CD4-positive, alpha-beta T cell (primary cell): ENCODE measurements around the gene CCNI. TPM values are rescaled to one million over a fixed set of nuclear protein-coding genes. Genes with fewer than 3 reads are reported as not detected.

ENCODE experiments used
- ATAC-seq: fragments of 200-7000 bp; cut with Tn5 transposase; one replicate; pipeline ENCODE4 v1.10.0; 2022; ENCODE audit warnings: mild to moderate bottlenecking; ENCODE audit not compliant: poor library complexity
- CTCF ChIA-PET: fragments of 350-600 bp; sonication (Branson Sonifier 250); formaldehyde crosslinking; loops from one replicate; lab custom pipeline; 2021; ENCODE audit warnings: antibody characterized with exemption, inconsistent platforms; lab: Charles Lee
- POLR2A ChIA-PET: fragments of 350-600 bp; sonication (Branson Sonifier 250); formaldehyde crosslinking; loops from one replicate; lab custom pipeline; 2021; ENCODE audit warnings: antibody characterized with exemption, inconsistent platforms; lab: Charles Lee
- DNase-seq, 14 experiments: peaks; one replicate each; pipeline ENCODE4 v3.0.0-alpha.2; 2013 to 2020; ENCODE audit warnings: mixed read lengths in 2 of 14
- H3K27ac ChIP-seq, 2 donors: one replicate each; pipeline versions ENCODE4 v1.5.1 to v1.7.0; 2013; ENCODE audit warnings: low read length in 2 of 2, low read depth in 1 of 2, mild to moderate bottlenecking in 1 of 2
- H3K27me3 ChIP-seq, 2 experiments: 1 replicate in 1 of 2; 2 replicates in 1 of 2; pipeline versions ENCODE4 v1.6.1 to v1.7.0; 2013; ENCODE audit warnings: low read length in 2 of 2, control low read depth in 1 of 2, mild to moderate bottlenecking in 1 of 2, moderate library complexity in 1 of 2; ENCODE audit not compliant: insufficient read depth in 2 of 2, control insufficient read depth in 1 of 2
- H3K36me3 ChIP-seq: one replicate; pipeline ENCODE4 v1.6.1; 2013; ENCODE audit warnings: low read length, control low read depth; ENCODE audit not compliant: insufficient read depth
- H3K4me1 ChIP-seq: one replicate; pipeline ENCODE4 v1.6.1; 2013; ENCODE audit warnings: low read length, control low read depth; ENCODE audit not compliant: insufficient read depth
- H3K4me3 ChIP-seq: one replicate; pipeline ENCODE4 v1.5.1; 2013; ENCODE audit warnings: mild to moderate bottlenecking, low read length, moderate library complexity
- H3K9me3 ChIP-seq, 2 experiments: 1 replicate in 1 of 2; 2 replicates in 1 of 2; pipeline versions ENCODE4 v1.6.1 to v1.7.0; 2013; ENCODE audit warnings: low read length in 2 of 2, mild to moderate bottlenecking in 2 of 2, control low read depth in 1 of 2, moderate library complexity in 1 of 2; ENCODE audit not compliant: control insufficient read depth in 1 of 2, insufficient read depth in 1 of 2
- H3K27ac Mint-ChIP-seq: one replicate; pipeline ENCODE4 v1.8.0; 2020; ENCODE audit warnings: mixed read lengths
- H3K27me3 Mint-ChIP-seq: one replicate; pipeline ENCODE4 v1.8.0; 2021; ENCODE audit warnings: mixed read lengths
- H3K36me3 Mint-ChIP-seq: one replicate; pipeline ENCODE4 v1.8.0; 2021; ENCODE audit warnings: low read depth, mixed read lengths
- H3K4me1 Mint-ChIP-seq: one replicate; pipeline ENCODE4 v1.8.0; 2021; ENCODE audit warnings: low read depth, mixed read lengths
- H3K4me3 Mint-ChIP-seq: one replicate; pipeline ENCODE4 v1.8.0; 2020; ENCODE audit warnings: mild to moderate bottlenecking, mixed read lengths
- H3K9me3 Mint-ChIP-seq: one replicate; pipeline ENCODE4 v1.8.0; 2020; ENCODE audit warnings: mixed read lengths
- CTCF ChIP-seq: fragments of 200-600 bp; IDR thresholded peaks from one replicate; pipeline ENCODE4 v1.8.0; 2022; ENCODE audit warnings: antibody characterized with exemption, mild to moderate bottlenecking
- intact Hi-C, 2 experiments: fragments of 100-400 bp; cut with DNase I in 1 of 2; cut with micrococcal nuclease in 1 of 2; formaldehyde crosslinking; loops; one replicate each; pipeline versions ENCODE4 v1.15.1 to v1.9.0; 2023 to 2025; cut with DNase I, micrococcal nuclease
- total RNA-seq, 174 experiments: library from RNA in 2 of 174; stranded (reverse) in 2 of 174; gene quantifications; one replicate each; pipeline ENCODE4 v1.2.3 and lab custom pipeline; 2021 to 2026

CCNI gene
- total RNA-seq, 2 experiments from 2014 or later: 385 to 418 TPM

GRCh38 chr4:77079281-77079680, 3.5 kb upstream of the CCNI start:
- Mint-ChIP-seq H3K36me3 (peaks cover 19% of the 10 kb centered on the region), H3K4me1 (peaks cover 45% of the 10 kb centered on the region), H3K27me3 (no peaks in the 10 kb centered on the region), H3K9me3 (no peaks in the 10 kb centered on the region), H3K27ac (no peak overlapping the region), H3K4me3 (no peak overlapping the region)
- Histone ChIP-seq H3K9me3 (no peaks in the 10 kb centered on the region), H3K4me1 (peaks cover 15% of the 10 kb centered on the region), H3K27ac (no peak overlapping the region), H3K36me3 (no peaks in the 10 kb centered on the region), H3K4me3 (no peak overlapping the region), H3K27me3 (no peaks in the 10 kb centered on the region)
- TF ChIP-seq CTCF: no peak
- CTCF ChIA-PET: interaction anchor here (1.3 to 2.8 kb wide), 2 partner anchors 16 to 77 kb away, joined by 3 to 10 read pairs; no protein-coding TSS in a partner anchor
- POLR2A ChIA-PET: interaction anchor here (0.6 kb wide), 1 partner anchor 1091 kb away, joined by 3 read pairs; no protein-coding TSS in a partner anchor
- ATAC-seq: no peak
- intact Hi-C loops: loop anchor here in 1 of 2 experiments (5.0 to 10.0 kb wide), 4 partner anchors 783 to 1858 kb away; partner anchors contain the start of genes MRPL1, PAQR3 and SCARB2
- no peak for DNase-seq

DNA sequence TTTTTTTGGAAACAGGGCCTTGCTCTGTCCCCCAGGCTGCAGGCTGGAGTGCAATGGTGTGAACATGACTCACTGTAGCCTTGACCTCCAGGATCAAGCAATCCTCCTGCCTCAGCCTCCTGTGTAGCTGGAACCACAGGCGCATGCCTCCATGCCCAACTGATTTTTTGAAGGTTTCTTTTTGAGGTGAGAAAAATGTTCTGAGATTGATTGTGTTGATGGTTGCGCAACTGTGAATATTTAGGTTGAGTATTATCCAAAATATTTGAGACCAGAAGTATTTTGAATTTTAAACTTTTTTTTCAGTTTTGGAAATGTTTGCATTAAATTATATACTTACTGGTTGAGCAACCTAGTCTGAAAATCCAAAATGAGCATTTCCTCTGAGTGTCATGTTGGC, 2.6 kb upstream of the CCNI start:
- Mint-ChIP-seq H3K27ac (no peak overlapping the region), H3K4me3 (peak overlapping the region; percentile 59), H3K4me1 (peaks cover 43% of the 10 kb centered on the region), H3K9me3 (no peaks in the 10 kb centered on the region), H3K27me3 (no peaks in the 10 kb centered on the region), H3K36me3 (peaks cover 19% of the 10 kb centered on the region)
- no peak overlapping the region for H3K4me3 ChIP-seq
- ChIA-PET POLR2A (interaction anchor here (0.5 to 6.9 kb wide), 2 partner anchors 77 to 1409 kb away, joined by 3 to 76 read pairs; partner anchors contain the start of gene CCNG2), CTCF (interaction anchor here (1.3 kb wide), 1 partner anchor 77 kb away, joined by 3 read pairs; no protein-coding TSS in a partner anchor)
- H3K9me3 ChIP-seq: no peaks in the 10 kb centered on the region
- peaks cover 15% of the 10 kb centered on the region for H3K4me1 ChIP-seq
- H3K36me3 ChIP-seq: no peaks in the 10 kb centered on the region
- intact Hi-C loops: loop anchor here in 1 of 2 experiments (5.0 to 10.0 kb wide), 4 partner anchors 784 to 1859 kb away; partner anchors contain the start of genes MRPL1, PAQR3 and SCARB2
- no peak for DNase-seq
- ATAC-seq: no peak
- TF ChIP-seq CTCF: no peak
- no peak overlapping the region for H3K27ac ChIP-seq
- H3K27me3 ChIP-seq: no peaks in the 10 kb centered on the region

DNA sequence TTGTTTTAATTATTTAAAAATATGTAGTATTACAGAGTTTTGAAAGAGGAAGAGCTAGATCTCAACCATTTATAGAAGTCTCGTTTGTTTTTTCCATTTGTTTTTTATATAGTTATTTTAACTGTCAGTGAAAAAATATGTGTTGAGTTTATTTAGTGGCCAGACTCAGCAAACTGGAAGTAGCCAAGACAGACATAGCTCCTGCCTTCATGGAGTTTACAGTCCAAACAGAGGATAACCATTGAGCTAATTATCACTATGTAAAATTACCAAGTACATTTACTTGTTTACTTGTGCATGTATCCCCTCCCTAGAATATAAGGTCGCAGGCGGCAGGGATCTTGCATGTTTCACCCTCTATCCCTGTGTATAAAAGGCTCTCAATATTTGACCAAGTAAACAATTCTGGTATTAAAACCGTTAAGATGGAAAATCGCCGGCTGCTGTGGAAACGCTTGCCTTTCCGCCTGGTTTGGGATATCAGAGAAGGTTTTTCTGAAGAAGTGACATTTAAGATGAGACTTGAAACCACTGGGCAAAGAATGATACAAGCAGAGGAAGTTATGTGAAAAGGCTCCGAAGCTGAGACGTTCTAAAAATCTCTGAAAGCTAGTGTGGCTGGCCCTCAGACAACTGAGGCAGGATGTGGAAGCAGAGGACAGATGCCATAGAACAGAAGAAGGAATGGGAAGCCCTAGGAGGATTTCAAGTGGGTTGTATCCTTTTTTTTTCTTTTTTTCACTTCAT, 1.3 kb upstream of the CCNI start:
- Mint-ChIP-seq H3K27ac (no peak overlapping the region), H3K36me3 (peaks cover 19% of the 10 kb centered on the region), H3K4me1 (peaks cover 40% of the 10 kb centered on the region), H3K4me3 (peak overlapping the region; percentile 94), H3K9me3 (no peaks in the 10 kb centered on the region), H3K27me3 (no peaks in the 10 kb centered on the region)
- DNase-seq (peak in 4 of 14 experiments; percentile 17 to 25 (median 22)), ATAC-seq (no peak)
- Histone ChIP-seq H3K27ac (peak overlapping the region; percentile 99 to 100), H3K36me3 (no peaks in the 10 kb centered on the region), H3K4me1 (peaks cover 20% of the 10 kb centered on the region), H3K9me3 (no peaks in the 10 kb centered on the region), H3K27me3 (no peaks in the 10 kb centered on the region), H3K4me3 (peak overlapping the region; percentile 77)
- intact Hi-C loops: loop anchor here (1.0 to 10.0 kb wide), 5 partner anchors 80 to 1860 kb away; partner anchors contain the start of genes CCNG2 (in 1 of the 2), MRPL1 (in 1 of the 2), PAQR3 (in 1 of the 2) and SCARB2 (in 1 of the 2)
- ChIA-PET CTCF (interaction anchor here (1.0 to 1.5 kb wide), 3 partner anchors 18 to 78 kb away, joined by 3 to 7 read pairs (median 3); no protein-coding TSS in a partner anchor), POLR2A (interaction anchor here (0.5 to 6.9 kb wide), 22 partner anchors 10 to 1562 kb away, joined by 3 to 76 read pairs (median 4); partner anchors contain the start of genes CCNG2, MRPL1 and SEPTIN11)
- no peak for TF ChIP-seq CTCF
